Midbrain (tissue), 1 donor: Measurements from ENCODE around the gene ATP1A2.
"Not testable (repeated sequence)": the region's sequence is repeated elsewhere in the genome, so short reads cannot be mapped to it uniquely, and the experiment has no call there.

Experiments
- DNase-seq: peaks from one replicate; lab custom pipeline; 2025; lab: John Stamatoyannopoulos, UW

ATP1A2 gene

GRCh38 chr1:160101037-160101716 lies 14.4 kb upstream of the ATP1A2 start:
- DNase-seq = peak; percentile 90

GRCh38 chr1:160101717-160102522 lies 13.6 kb upstream of the ATP1A2 start:
- DNase-seq = peak; percentile 47

- peak; percentile 51 for DNase-seq
Measured at GRCh38 chr1:160103658-160104408, 11.7 kb upstream of the ATP1A2 start.

GRCh38 chr1:160104486-160104885 lies 11.1 kb upstream of the ATP1A2 start:
- DNase-seq = peak; percentile 25

- no peak for DNase-seq
Measured at GRCh38 chr1:160105155-160105554, 10.4 kb upstream of the ATP1A2 start.

- no peak for DNase-seq
Measured at GRCh38 chr1:160107512-160107911, 8.0 kb upstream of the ATP1A2 start.

GRCh38 chr1:160108888-160109662 lies 6.5 kb upstream of the ATP1A2 start:
- DNase-seq = peak; percentile 40

GRCh38 chr1:160109686-160110085 lies 5.9 kb upstream of the ATP1A2 start:
- DNase-seq = no peak

- not testable (repeated sequence) for DNase-seq
Measured at GRCh38 chr1:160111462-160111861, 4.1 kb upstream of the ATP1A2 start.

GRCh38 chr1:160112357-160112756 lies 3.2 kb upstream of the ATP1A2 start:
- no peak for DNase-seq

- DNase-seq = no peak
Measured at GRCh38 chr1:160113407-160113806, 2.2 kb upstream of the ATP1A2 start.

GRCh38 chr1:160114085-160114484 lies 1.5 kb upstream of the ATP1A2 start:
- DNase-seq = peak; percentile 69

GRCh38 chr1:160116283-160117147 lies 956 bp downstream of the ATP1A2 start:
- no peak for DNase-seq

GRCh38 chr1:160117300-160117699 lies 1.7 kb downstream of the ATP1A2 start:
- no peak for DNase-seq

- peak; percentile 85 for DNase-seq
Measured at GRCh38 chr1:160117709-160118183, 2.2 kb downstream of the ATP1A2 start.

GRCh38 chr1:160118928-160119327 lies 3.4 kb downstream of the ATP1A2 start:
- DNase-seq = no peak

- no peak for DNase-seq
Measured at GRCh38 chr1:160120797-160121196, 5.2 kb downstream of the ATP1A2 start.

GRCh38 chr1:160121388-160121787 lies 5.8 kb downstream of the ATP1A2 start:
- no peak for DNase-seq

GRCh38 chr1:160122978-160123495 lies 7.5 kb downstream of the ATP1A2 start:
- no peak for DNase-seq

- no peak for DNase-seq
Measured at GRCh38 chr1:160123726-160124125, 8.2 kb downstream of the ATP1A2 start.
